Pancreas (tissue), 10 donors: ENCODE data around the gene ZNF432. TPM values are rescaled to one million over a fixed set of nuclear protein-coding genes. Genes with fewer than 3 reads are reported as not detected.
"Not testable (repeated sequence)": the region's sequence is repeated elsewhere in the genome, so short reads cannot be mapped to it uniquely, and the experiment has no call there.

Experiments
- ATAC-seq, 4 donors: fragments of 200-7000 bp; cut with Tn5 transposase; one replicate each; pipeline versions ENCODE4 v1.8.0 to v1.9.1; 2020; ENCODE audit warnings: mild to moderate bottlenecking in 4 of 4, moderate library complexity in 4 of 4
- DNase-seq, 6 donors: peaks; one replicate each; pipeline ENCODE4 v3.0.0-alpha.2; 2020
- FAIRE-seq: peaks from 2 replicates; lab custom pipeline; 2012; peaks lifted over from hg19 to GRCh38; lab: Jason Lieb, UNC
- H3K27ac ChIP-seq, 4 donors: fragments of 200-600 bp; sonication (generic); 1 replicate in 3 of 4; 2 replicates in 1 of 4; pipeline versions ENCODE4 v1.5.0 to v1.8.0; 2020
- H3K27me3 ChIP-seq, 4 donors: fragments of 200-600 bp; one replicate each; pipeline ENCODE4 v1.8.0; 2021
- H3K36me3 ChIP-seq, 3 donors: fragments of 200-600 bp; sonication (generic) in 1 of 3; one replicate each; pipeline versions ENCODE4 v1.5.0 to v1.8.0; 2020 to 2021
- H3K4me1 ChIP-seq, 3 donors: fragments of 200-600 bp; one replicate each; pipeline ENCODE4 v1.8.0; 2021
- H3K4me3 ChIP-seq, 4 donors: fragments of 200-600 bp; sonication (generic) in 2 of 4; one replicate each; pipeline versions ENCODE4 v1.5.0 to v1.8.0; 2020 to 2021
- H3K9me3 ChIP-seq, 4 donors: fragments of 200-600 bp; one replicate each; pipeline ENCODE4 v1.8.0; 2021
- CTCF ChIP-seq, 4 donors: fragments of 200-600 bp; sonication (generic) in 3 of 4; IDR thresholded peaks; one replicate each; pipeline versions ENCODE4 v1.5.0 to v1.8.0; 2021; ENCODE audit warnings: antibody characterized with exemption in 4 of 4
- WGBS, 2 donors: extraction: QIAGEN DNeasy Blood & Tissue Kit; methylation state at CpG; one replicate each; pipeline ENCODE4 v1.1.7; 2013; 5-methylcytosine and 5-hydroxymethylcytosine counted together
- intact Hi-C, 3 donors: fragments of 100-400 bp; cut with DNase I; formaldehyde crosslinking; loops; one replicate each; pipeline versions ENCODE4 v1.11.1 to v1.14.2; 2022
- polyA plus RNA-seq, 2 donors: library from polyadenylated mRNA; stranded (reverse); fragments of 200-250 nt; gene quantifications; one replicate each; pipeline ENCODE4 v1.2.3, GENCODE V29; 2013
- total RNA-seq, 6 donors: library from RNA; stranded (reverse); fragmentation: NEBNext Ultra II Directional in 4 of 6; extraction: Animal tissue kit (Norgen Biotek cat#: 25700) in 4 of 6; gene quantifications; one replicate each; pipeline versions ENCODE4 v1.2.1 to v1.2.4, GENCODE V29; 2021 to 2023
- donor health status: healthy with polysubstance abuse.
- donor health status: DM: no; HTN: no; CAD: no; lungs with moderate emphysema.
- donor health status: DM: no; HTN: no; CAD: no.
- donor health status: control.
- donor health status: control.
- donor health status: Bipolar disorder and iron deficiency.
- donor health status: DM: yes; HTN: yes; CAD: no.
- donor health status: DM: no; HTN: no; CAD: no.
- donor health status: DM: no; HTN: no; CAD: no.
- donor health status: DM: yes; HTN: yes; CAD: no.

ZNF432 gene
- total and polyA plus RNA-seq, 8 donors = 4.8 to 26.0 (median 11.8) TPM

- FAIRE-seq = no peak
- Histone ChIP-seq H3K36me3 (peaks cover 0 to 52% (median 42%) of the 10 kb centered on the region in 3 donors), H3K9me3 (no peaks in the 10 kb centered on the region), H3K4me1 (no peaks in the 10 kb centered on the region), H3K27ac (no peak overlapping the region), H3K4me3 (no peak overlapping the region), H3K27me3 (no peaks in the 10 kb centered on the region)
- intact Hi-C loops = no loop called here
- no peak for TF ChIP-seq CTCF (IDR thresholded peaks at IDR 0.05)
- ATAC-seq = no peak
- DNase-seq = no peak
Observed at GRCh38 chr19:52086481-52086880, 37.8 kb upstream of the ZNF432 start.

DNA sequence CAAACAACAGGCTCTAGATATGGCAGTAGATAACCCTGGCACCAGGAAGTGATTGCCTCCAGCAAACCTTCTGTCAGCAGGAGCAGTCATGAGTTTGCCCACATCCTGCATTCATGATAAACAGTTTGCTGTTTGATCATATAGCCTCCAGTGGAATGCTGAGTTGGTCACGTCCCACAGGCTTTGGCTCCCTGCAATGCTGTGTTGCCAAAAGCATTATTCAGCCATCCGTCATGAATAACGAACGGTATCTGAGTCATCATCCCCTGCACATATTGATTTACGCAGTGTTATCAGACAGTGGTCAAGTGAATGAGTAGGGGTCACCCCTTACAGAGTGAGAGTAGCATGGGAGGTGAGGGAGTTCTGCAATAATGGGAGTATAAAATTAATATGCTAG lies 21.9 kb upstream of the ZNF432 start:
- Histone ChIP-seq H3K27me3 (no peaks in the 10 kb centered on the region), H3K27ac (no peak overlapping the region), H3K4me1 (no peaks in the 10 kb centered on the region), H3K36me3 (peaks cover 27 to 88% (median 48%) of the 10 kb centered on the region in 3 donors), H3K9me3 (peaks cover 3 to 21% (median 12%) of the 10 kb centered on the region in 4 donors), H3K4me3 (no peak overlapping the region)
- DNase-seq = no peak
- WGBS, 2 donors = 97% methylated on average over 5 of the region's 5 CpGs
- no peak for ATAC-seq
- no peak for FAIRE-seq
- intact Hi-C loops = no loop called here
- TF ChIP-seq CTCF (IDR thresholded peaks at IDR 0.05) = no peak

- WGBS, 2 donors = 71 to 81% methylated on average over 2 of the region's 2 CpGs
- H3K36me3 ChIP-seq = peaks cover 23 to 79% (median 40%) of the 10 kb centered on the region in 3 donors
- peaks cover 3 to 27% (median 14%) of the 10 kb centered on the region in 4 donors for H3K9me3 ChIP-seq
- H3K4me3 ChIP-seq = no peak overlapping the region
- H3K4me1 ChIP-seq = no peaks in the 10 kb centered on the region
- ATAC-seq = no peak
- no peak for FAIRE-seq
- H3K27me3 ChIP-seq = no peaks in the 10 kb centered on the region
- intact Hi-C loops = no loop called here
- H3K27ac ChIP-seq = no peak overlapping the region
- DNase-seq = no peak
- no peak for TF ChIP-seq CTCF (IDR thresholded peaks at IDR 0.05)
Observed at GRCh38 chr19:52069653-52070052, 21.0 kb upstream of the ZNF432 start.

DNA sequence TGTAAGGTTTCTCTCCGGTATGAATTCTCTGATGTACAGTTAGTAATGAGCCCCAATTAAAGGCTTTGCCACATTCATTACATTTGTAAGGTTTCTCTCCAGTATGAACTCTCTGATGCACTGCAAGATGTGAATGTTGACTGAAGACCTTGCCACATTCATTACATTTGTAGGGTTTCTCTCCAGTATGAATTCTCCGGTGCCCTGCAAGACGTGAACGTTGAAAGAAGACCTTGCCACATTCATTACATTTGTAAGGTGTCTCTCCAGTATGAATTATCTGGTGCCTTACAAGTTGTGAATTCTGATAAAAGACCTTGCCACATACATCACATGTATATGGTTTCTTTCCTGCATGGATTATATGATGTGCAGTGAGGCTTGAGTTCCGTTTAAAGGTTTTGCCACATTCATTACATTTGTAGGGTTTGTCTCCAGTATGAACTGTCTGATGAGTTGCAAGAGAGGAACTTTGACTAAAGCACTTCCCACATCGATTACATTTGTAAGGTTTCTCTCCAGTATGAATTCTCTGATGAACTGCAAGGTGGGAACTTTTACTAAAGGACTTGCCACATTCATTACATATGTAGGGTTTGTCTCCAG lies 17.7 kb upstream of the ZNF432 start:
- H3K4me1 ChIP-seq = no peaks in the 10 kb centered on the region
- no peaks in the 10 kb centered on the region for H3K27me3 ChIP-seq
- ATAC-seq (no peak), DNase-seq (no peak), FAIRE-seq (no peak)
- H3K36me3 ChIP-seq = peaks cover 23 to 63% (median 28%) of the 10 kb centered on the region in 3 donors
- no peak overlapping the region for H3K4me3 ChIP-seq
- intact Hi-C loops = no loop called here
- peaks cover 3 to 39% (median 15%) of the 10 kb centered on the region in 4 donors for H3K9me3 ChIP-seq
- 97 to 98% methylated on average over 6 of the region's 6 CpGs for WGBS, 2 donors
- H3K27ac ChIP-seq = no peak overlapping the region
- TF ChIP-seq CTCF (IDR thresholded peaks at IDR 0.05) = no peak

DNA sequence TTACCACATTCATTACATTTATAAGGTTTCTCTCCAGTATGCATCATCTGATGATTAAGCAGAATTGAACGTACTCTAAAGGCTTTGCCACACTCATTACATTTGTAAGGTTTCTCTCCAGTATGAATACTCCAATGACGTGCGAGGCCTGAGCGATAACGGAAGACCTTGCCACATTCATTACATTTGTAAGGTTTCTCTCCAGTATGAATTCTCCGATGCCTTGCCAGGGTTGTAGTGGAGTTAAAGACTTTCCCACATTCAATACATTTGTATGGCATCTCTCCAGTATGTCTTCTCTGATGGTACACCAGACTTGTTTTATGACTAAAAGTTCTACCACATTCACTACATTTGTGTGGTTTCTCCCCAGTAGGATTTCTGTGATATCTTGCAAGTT lies 16.8 kb upstream of the ZNF432 start:
- Histone ChIP-seq H3K9me3 (peaks cover 3 to 39% (median 15%) of the 10 kb centered on the region in 4 donors), H3K27me3 (no peaks in the 10 kb centered on the region), H3K4me1 (no peaks in the 10 kb centered on the region), H3K36me3 (peaks cover 19 to 54% (median 23%) of the 10 kb centered on the region in 3 donors), H3K27ac (no peak overlapping the region), H3K4me3 (no peak overlapping the region)
- no peak for ATAC-seq
- intact Hi-C loops = no loop called here
- no peak for TF ChIP-seq CTCF (IDR thresholded peaks at IDR 0.05)
- WGBS, 2 donors = 99% methylated on average over 6 of the region's 6 CpGs
- no peak for FAIRE-seq
- DNase-seq = no peak

GRCh38 chr19:52056480-52056879 lies 7.8 kb upstream of the ZNF432 start:
- H3K4me3 ChIP-seq, FAIRE-seq, H3K36me3 ChIP-seq, H3K27ac ChIP-seq, intact Hi-C loops, DNase-seq, H3K4me1 ChIP-seq, H3K9me3 ChIP-seq, H3K27me3 ChIP-seq, ATAC-seq: not testable (repeated sequence)
- WGBS, 2 donors = 97 to 99% methylated on average over 3 of the region's 3 CpGs

DNA sequence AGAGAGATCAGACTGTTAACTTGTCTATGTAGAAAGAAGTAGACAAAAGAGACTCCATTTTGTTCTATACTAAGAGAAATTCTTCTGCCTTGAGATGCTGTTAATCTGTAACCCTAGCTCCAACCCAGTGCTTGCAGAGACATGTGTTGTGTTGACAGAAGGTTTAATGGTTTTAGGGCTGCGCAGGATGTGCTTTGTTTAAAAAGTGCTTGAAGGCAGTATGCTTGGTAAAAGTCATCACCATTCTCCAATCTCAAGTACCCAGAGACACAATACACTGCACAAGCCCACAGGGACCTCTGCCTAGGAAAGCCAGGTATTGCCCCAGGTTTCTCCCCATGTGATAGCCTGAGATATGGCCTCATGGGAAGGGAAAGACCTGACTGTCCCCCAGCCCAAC lies 3.1 kb upstream of the ZNF432 start:
- ATAC-seq, H3K27me3 ChIP-seq, H3K36me3 ChIP-seq, H3K4me3 ChIP-seq, DNase-seq, H3K27ac ChIP-seq, FAIRE-seq, H3K9me3 ChIP-seq, H3K4me1 ChIP-seq, intact Hi-C loops: not testable (repeated sequence)
- WGBS, 2 donors = 82 to 85% methylated on average over 1 of the region's 1 CpG
